ENCODE data around the gene RBM47.
"Not testable (repeated sequence)": the region's sequence is repeated elsewhere in the genome, so short reads cannot be mapped to it uniquely, and the experiment has no call there.

RBM47 gene

GRCh38 chr4:40435306-40435705 is 194.4 kb downstream of the RBM47 start:
- DNase-seq, result not testable (repeated sequence)

- DNase-seq, result no peak
Observed at GRCh38 chr4:40434126-40434687, 195.5 kb downstream of the RBM47 start.

GRCh38 chr4:40432504-40432903 is 197.2 kb downstream of the RBM47 start:
- no peak for DNase-seq

- DNase-seq, result not testable (repeated sequence)
Observed at GRCh38 chr4:40427871-40428270, 201.8 kb downstream of the RBM47 start.

GRCh38 chr4:40427128-40427527 is 202.5 kb downstream of the RBM47 start:
- DNase-seq, result no peak

- no peak for DNase-seq
Observed at GRCh38 chr4:40425799-40426574, 203.7 kb downstream of the RBM47 start.

- DNase-seq, result no peak
Observed at GRCh38 chr4:40423735-40424134, 205.9 kb downstream of the RBM47 start.

- DNase-seq, result no peak
Observed at GRCh38 chr4:40421839-40422708, 207.6 kb downstream of the RBM47 start.

- no peak for DNase-seq
Observed at GRCh38 chr4:40419231-40419912, 210.3 kb downstream of the RBM47 start.

- no peak for DNase-seq
Observed at GRCh38 chr4:40418430-40419230, 211.0 kb downstream of the RBM47 start.

- DNase-seq, result no peak
Observed at GRCh38 chr4:40417941-40418340, 211.7 kb downstream of the RBM47 start.

GRCh38 chr4:40414673-40415072 is 215.0 kb downstream of the RBM47 start:
- DNase-seq, result no peak

GRCh38 chr4:40412866-40413795 is 216.5 kb downstream of the RBM47 start:
- no peak for DNase-seq

- DNase-seq, result no peak
Observed at GRCh38 chr4:40412388-40412787, 217.3 kb downstream of the RBM47 start.

GRCh38 chr4:40409835-40410234 is 219.8 kb downstream of the RBM47 start:
- DNase-seq, result no peak

- DNase-seq, result not testable (repeated sequence)
Observed at GRCh38 chr4:40407468-40407867, 222.2 kb downstream of the RBM47 start.

- DNase-seq, result no peak
Observed at GRCh38 chr4:40406340-40406739, 223.3 kb downstream of the RBM47 start.

- DNase-seq, result no peak
Observed at GRCh38 chr4:40405193-40405592, 224.5 kb downstream of the RBM47 start.

- DNase-seq, result no peak
Observed at GRCh38 chr4:40403081-40403480, 226.6 kb downstream of the RBM47 start.

GRCh38 chr4:40402556-40402955 is 227.1 kb downstream of the RBM47 start:
- no peak for DNase-seq

GRCh38 chr4:40401631-40402030 is 228.0 kb downstream of the RBM47 start:
- DNase-seq, result no peak

Measured in activated naive CD4-positive, alpha-beta T cell treated with anti-CD3 and anti-CD28 coated beads, Interleukin-2, amount 50 U/mL, for 16 hours (primary cell).